GM10248 (cell line): ENCODE data around the gene ATG14.
"Not testable (repeated sequence)": the region's sequence is repeated elsewhere in the genome, so short reads cannot be mapped to it uniquely, and the experiment has no call there.

ENCODE experiments used
- CTCF ChIA-PET: fragments of 300-600 bp; sonication (Branson Sonifier 250); formaldehyde crosslinking; extraction: SDS; loops from one replicate; lab custom pipeline; 2021; ENCODE audit warnings: antibody characterized with exemption; lab: Yijun Ruan, JAX
- POLR2A ChIA-PET: fragments of 350-650 bp; sonication (Branson Sonifier 250); formaldehyde crosslinking; extraction: SDS; loops from one replicate; lab custom pipeline; 2020; ENCODE audit warnings: antibody characterized with exemption; lab: Yijun Ruan, JAX
- DNase-seq: peaks from one replicate; pipeline ENCODE4 v3.0.0; 2012; ENCODE audit errors: extremely low spot score
- TF ChIP-seq, protein P1 (sequence below): IDR thresholded peaks from 2 replicates; pipeline ENCODE4 v1.5.1; 2012; ENCODE audit warnings: mild to moderate bottlenecking, low read depth; ENCODE audit errors: extremely low read depth, missing control alignments, control extremely low read depth

Gene ATG14

DNA sequence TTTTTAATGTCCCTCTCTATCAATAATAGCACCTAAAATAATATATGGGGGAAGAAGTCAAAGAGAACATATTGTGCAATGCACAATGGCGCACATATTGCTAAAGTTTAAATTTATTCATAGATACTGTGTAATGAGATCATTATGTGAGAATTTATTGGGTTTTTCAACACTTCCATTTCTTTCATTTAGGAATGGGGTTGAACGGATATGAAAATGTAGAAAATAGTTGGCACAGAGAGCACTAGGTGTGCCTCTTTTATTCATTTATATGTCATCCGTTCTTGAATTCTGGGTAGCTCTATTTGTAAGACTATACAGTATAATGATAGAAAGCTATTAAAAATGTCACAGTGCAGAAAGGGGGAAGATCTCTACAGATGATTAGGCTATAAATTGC is 63.9 kb downstream of the ATG14 start:
- POLR2A ChIA-PET = no interaction called here
- DNase-seq = no peak
- CTCF ChIA-PET = interaction anchor here (1.0 to 5.0 kb wide), 3 partner anchors 9 to 78 kb away, joined by 3 to 21 read pairs (median 15); no protein-coding TSS in a partner anchor
- TF ChIP-seq, protein P1, sequence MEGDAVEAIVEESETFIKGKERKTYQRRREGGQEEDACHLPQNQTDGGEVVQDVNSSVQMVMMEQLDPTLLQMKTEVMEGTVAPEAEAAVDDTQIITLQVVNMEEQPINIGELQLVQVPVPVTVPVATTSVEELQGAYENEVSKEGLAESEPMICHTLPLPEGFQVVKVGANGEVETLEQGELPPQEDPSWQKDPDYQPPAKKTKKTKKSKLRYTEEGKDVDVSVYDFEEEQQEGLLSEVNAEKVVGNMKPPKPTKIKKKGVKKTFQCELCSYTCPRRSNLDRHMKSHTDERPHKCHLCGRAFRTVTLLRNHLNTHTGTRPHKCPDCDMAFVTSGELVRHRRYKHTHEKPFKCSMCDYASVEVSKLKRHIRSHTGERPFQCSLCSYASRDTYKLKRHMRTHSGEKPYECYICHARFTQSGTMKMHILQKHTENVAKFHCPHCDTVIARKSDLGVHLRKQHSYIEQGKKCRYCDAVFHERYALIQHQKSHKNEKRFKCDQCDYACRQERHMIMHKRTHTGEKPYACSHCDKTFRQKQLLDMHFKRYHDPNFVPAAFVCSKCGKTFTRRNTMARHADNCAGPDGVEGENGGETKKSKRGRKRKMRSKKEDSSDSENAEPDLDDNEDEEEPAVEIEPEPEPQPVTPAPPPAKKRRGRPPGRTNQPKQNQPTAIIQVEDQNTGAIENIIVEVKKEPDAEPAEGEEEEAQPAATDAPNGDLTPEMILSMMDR = no peak

DNA sequence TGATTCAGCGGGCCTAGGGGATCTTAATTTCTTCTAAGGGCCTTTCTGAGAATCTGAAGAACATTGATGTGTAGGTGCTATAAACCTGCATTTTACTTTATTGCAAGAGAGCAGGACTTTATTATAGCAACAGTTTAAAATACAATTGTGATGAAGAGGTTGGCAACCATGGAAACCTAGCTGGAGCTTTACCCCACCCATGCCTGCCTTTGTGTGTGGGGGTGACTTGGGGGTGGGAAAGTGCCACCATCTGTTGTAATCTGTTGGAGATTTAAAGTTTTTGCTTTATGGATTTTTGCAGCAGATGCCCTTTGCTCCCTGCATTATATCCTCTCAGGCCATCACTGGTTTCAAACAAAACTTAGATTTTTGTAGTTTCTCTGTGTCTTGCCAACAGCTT is 64.6 kb downstream of the ATG14 start:
- ChIA-PET CTCF (interaction anchor here (1.1 to 5.0 kb wide), 6 partner anchors 7 to 101 kb away, joined by 3 to 21 read pairs (median 9); no protein-coding TSS in a partner anchor), POLR2A (no interaction called here)
- TF ChIP-seq, protein P1 = no peak
- DNase-seq = no peak

DNA sequence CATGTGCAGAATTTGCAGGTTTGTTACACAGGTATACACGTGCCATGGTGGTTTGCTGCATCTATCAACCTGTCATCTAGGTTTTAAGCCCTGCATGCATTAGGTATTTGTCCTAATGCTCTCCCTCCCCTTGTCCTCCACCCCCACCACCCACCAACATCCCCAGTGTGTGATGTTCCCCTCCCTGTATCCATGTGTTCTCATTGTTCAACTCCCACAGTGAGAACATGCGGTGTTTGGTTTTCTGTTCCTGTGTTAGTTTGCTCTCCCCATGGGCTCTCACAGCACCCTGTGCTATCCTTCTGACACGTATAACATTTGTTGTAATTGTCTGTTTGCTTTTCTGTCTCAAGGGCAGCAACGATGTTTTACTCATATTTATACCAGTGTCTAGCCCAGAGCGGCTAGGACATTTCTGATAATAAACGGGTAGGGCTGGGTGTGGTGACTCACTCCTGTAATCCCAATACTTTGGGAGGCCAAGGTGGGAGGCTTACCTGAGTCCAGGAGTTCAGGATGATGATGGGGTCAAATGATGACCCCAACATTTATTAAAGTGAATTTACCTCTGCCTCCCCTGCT is 67.0 kb downstream of the ATG14 start:
- CTCF ChIA-PET = interaction anchor here (2.2 kb wide), 1 partner anchor 10 kb away, joined by 14 read pairs; no protein-coding TSS in a partner anchor
- DNase-seq, POLR2A ChIA-PET: not testable (repeated sequence)

DNA sequence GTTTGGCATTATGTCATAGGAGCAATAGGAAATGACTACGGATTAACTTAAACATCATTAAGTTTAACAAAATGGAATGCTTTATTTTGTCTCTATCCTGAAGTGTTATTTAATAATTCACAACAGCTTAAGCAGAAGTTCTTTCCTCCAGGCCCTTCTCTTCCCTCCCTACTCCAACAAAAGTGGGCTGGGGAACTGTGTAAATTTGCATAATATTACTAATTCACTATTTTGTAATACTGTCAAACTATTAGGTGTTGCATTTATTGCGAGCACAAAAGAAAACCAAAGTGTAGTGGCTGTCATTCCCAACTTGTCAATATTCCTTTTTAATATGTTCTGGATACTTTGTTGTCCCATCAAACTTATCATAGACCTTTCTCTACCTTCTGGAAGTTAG is 69.8 kb downstream of the ATG14 start:
- TF ChIP-seq, protein P1 = no peak
- no peak for DNase-seq
- ChIA-PET POLR2A (no interaction called here), CTCF (interaction anchor here (2.1 kb wide), 1 partner anchor 14 kb away, joined by 16 read pairs; no protein-coding TSS in a partner anchor)

DNA sequence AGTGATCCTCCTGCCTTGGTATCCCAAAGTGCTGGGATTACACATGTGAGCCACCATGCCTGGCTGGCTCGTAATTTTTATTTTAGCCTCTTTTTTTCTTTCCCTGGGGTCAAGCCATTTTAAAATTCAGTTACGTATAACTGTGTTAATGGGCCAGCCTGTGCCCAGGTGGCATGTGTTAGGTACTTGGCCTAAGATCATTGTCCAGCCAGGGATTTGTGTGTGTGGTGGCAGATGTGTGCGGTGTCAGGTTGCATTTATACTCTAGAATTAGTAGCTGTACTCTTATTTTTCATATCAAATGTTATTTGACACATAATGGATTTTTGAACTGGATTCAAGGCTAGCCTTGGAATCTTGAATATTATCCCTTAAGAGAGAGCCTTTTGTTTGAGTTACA is 71.1 kb downstream of the ATG14 start:
- CTCF ChIA-PET = interaction anchor here (2.0 kb wide), 1 partner anchor 14 kb away, joined by 15 read pairs; no protein-coding TSS in a partner anchor
- TF ChIP-seq, protein P1 = no peak

DNA sequence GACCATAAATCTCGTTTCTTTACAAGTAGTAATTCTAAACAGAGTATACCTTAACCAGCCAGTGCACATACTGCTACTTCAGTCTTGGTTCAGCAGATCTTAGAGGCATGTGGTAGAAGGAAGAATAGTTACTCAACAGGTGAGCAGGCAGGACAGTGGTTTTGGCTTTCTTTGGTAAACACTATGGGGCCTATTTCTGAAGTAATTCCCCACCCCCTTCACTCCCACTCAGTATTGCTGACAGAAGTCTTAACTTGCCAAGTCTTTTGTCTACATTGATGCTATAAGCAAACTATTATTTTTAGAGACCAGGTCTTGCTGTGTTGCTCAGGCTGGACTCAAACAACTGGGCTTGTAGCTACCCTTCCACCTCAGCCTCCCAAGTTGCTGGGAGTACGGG is 71.9 kb downstream of the ATG14 start:
- POLR2A ChIA-PET = no interaction called here
- CTCF ChIA-PET = interaction anchor here (1.0 to 2.0 kb wide), 2 partner anchors 11 to 14 kb away, joined by 3 to 15 read pairs; no protein-coding TSS in a partner anchor
- TF ChIP-seq, protein P1 = no peak
- peak; percentile 43 for DNase-seq

More for the DNA sequence above, 71.1 kb downstream of the ATG14 start:
- no peak for DNase-seq
- POLR2A ChIA-PET = no interaction called here

DNA sequence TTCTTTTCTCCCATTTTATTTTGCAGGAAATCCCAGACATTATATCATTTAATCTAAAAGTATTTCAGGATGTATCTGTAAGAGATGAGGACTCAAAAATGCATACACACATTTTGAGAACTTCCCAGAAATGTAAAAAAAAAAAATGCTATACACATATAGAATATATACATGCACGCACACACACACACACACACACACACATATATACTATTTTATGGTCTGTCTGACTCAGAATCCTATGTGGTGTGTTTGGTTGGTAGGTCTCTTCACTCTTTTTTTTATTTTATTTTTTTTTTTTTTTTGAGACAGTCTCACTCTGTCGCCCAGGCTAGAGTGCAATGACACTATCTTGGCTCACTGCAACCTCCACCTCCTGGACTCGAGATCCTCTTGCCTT is 74.9 kb downstream of the ATG14 start:
- TF ChIP-seq, protein P1 = no peak
- POLR2A ChIA-PET = no interaction called here
- DNase-seq = no peak
- CTCF ChIA-PET = no interaction called here
